Measurements from ENCODE around the gene WFIKKN2. TPM values are rescaled to one million over a fixed set of nuclear protein-coding genes. Genes with fewer than 3 reads are reported as not detected.

Gene WFIKKN2
- total RNA-seq, 2 donors from 2014 or later: 0.29 to 0.35 TPM

DNA sequence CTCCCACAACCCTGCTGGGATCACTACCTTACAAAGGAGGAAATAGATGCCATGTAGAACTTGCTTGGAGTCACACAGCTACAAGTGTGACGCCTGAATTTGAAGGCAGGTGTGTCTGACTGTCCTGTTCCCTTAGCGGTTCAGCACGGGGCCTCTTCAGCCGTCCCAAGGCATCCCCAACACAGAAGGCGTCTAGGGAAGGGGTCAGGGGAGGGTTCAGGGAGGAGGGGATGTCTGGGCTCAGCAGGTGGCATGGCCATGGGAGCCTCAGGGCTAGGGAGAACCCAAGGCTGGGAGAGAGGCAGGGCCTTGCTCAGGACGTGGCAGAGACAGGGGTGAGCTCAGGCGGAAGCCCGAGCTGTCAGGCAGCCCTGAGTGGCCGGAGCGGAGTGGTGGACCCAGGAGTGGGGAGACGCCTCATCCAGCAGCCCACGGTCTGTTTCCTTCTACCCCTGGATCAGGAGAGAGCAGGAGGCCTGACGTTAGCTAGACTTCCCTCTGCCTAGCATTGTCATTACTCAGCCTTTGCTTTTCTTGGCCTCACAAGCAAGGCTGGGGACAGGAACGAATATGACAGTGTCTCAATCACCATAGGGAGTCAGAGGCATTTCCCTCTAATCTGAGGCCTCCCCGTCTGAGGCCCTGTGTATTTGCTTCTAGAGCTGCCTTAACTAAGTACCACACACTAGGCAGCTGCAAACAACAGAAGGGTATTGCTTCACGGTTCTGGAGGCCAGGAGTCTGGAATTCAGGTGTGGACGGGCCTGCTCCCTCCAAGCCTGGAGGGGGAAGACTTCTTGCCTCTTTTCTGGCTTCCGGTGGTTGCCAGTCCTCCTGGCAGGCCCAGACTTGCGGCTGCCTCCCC, 36.7 kb upstream of the WFIKKN2 start:
- Histone ChIP-seq H3K9me3 (ENCODE audit: control insufficient read depth, low read length) (no peaks in the 10 kb centered on the region), H3K9ac (ENCODE audit: extremely low read depth, low read length, poor library complexity, severe bottlenecking) (no peak overlapping the region), H3K36me3 (ENCODE audit: control insufficient read depth, insufficient read depth, low read length) (no peaks in the 10 kb centered on the region), H3K4me1 (ENCODE audit: control insufficient read depth, insufficient read depth, low read length) (peaks cover 5% of the 10 kb centered on the region), H3K27me3 (ENCODE audit: control insufficient read depth, insufficient read depth, low read length, poor library complexity, severe bottlenecking) (no peaks in the 10 kb centered on the region), H3K4me3 (ENCODE audit: low read length) (no peak overlapping the region), H3K27ac (ENCODE audit: low read depth, low read length) (peak overlapping the region; percentile 49)
- H3K4me1 Mint-ChIP-seq: peaks cover 22% of the 10 kb centered on the region
- TF ChIP-seq, protein P1, sequence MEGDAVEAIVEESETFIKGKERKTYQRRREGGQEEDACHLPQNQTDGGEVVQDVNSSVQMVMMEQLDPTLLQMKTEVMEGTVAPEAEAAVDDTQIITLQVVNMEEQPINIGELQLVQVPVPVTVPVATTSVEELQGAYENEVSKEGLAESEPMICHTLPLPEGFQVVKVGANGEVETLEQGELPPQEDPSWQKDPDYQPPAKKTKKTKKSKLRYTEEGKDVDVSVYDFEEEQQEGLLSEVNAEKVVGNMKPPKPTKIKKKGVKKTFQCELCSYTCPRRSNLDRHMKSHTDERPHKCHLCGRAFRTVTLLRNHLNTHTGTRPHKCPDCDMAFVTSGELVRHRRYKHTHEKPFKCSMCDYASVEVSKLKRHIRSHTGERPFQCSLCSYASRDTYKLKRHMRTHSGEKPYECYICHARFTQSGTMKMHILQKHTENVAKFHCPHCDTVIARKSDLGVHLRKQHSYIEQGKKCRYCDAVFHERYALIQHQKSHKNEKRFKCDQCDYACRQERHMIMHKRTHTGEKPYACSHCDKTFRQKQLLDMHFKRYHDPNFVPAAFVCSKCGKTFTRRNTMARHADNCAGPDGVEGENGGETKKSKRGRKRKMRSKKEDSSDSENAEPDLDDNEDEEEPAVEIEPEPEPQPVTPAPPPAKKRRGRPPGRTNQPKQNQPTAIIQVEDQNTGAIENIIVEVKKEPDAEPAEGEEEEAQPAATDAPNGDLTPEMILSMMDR (conservative IDR thresholded peaks at IDR 0.05): no peak
- peak; percentile 70 for DNase-seq
- no peaks in the 10 kb centered on the region for H3K27me3 Mint-ChIP-seq (ENCODE audit: insufficient read depth)
- H3K36me3 Mint-ChIP-seq (ENCODE audit: low read depth): no peaks in the 10 kb centered on the region
- peak overlapping the region; percentile 48 for H3K27ac Mint-ChIP-seq
- WGBS, 2 experiments (ENCODE audit: insufficient coverage in 1 of 2, insufficient read length in 1 of 2): 85 to 86% methylated on average over 13 to 19 of the region's 19 CpGs
- no peaks in the 10 kb centered on the region for H3K9me3 Mint-ChIP-seq
- no peak overlapping the region for H3K4me3 Mint-ChIP-seq

DNA sequence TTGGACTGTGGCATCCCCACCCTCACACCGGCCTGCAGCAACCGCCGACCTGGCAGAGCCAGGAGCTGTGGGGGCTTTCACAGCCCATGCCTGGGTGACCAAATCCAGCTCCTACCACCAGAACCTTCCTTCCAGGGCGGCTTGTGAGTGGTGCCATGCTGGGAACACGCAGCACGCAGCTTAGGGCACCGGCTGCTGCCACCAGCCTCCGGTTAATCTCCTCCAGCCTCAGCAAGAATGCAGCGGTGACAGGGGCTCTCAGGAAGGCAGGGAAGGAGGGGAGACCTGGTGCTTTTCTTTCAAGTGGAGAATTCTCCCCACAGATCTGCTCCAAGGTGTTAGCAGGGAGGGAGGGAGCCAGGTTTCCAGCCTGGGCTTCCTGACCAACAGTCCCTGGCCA, 35.8 kb upstream of the WFIKKN2 start:
- H3K36me3 ChIP-seq (ENCODE audit: control insufficient read depth, insufficient read depth, low read length): no peaks in the 10 kb centered on the region
- Mint-ChIP-seq H3K36me3 (ENCODE audit: low read depth) (no peaks in the 10 kb centered on the region), H3K4me3 (no peak overlapping the region), H3K4me1 (peaks cover 22% of the 10 kb centered on the region), H3K27ac (no peak overlapping the region), H3K27me3 (ENCODE audit: insufficient read depth) (no peaks in the 10 kb centered on the region), H3K9me3 (no peaks in the 10 kb centered on the region)
- no peaks in the 10 kb centered on the region for H3K27me3 ChIP-seq (ENCODE audit: control insufficient read depth, insufficient read depth, low read length, poor library complexity, severe bottlenecking)
- H3K4me1 ChIP-seq (ENCODE audit: control insufficient read depth, insufficient read depth, low read length): peaks cover 5% of the 10 kb centered on the region
- no peak overlapping the region for H3K9ac ChIP-seq (ENCODE audit: extremely low read depth, low read length, poor library complexity, severe bottlenecking)
- H3K27ac ChIP-seq (ENCODE audit: low read depth, low read length): no peak overlapping the region
- DNase-seq: peak; percentile 72
- 87 to 91% methylated on average over 7 to 9 of the region's 9 CpGs for WGBS, 2 experiments (ENCODE audit: insufficient coverage in 1 of 2, insufficient read length in 1 of 2)
- no peaks in the 10 kb centered on the region for H3K9me3 ChIP-seq (ENCODE audit: control insufficient read depth, low read length)
- TF ChIP-seq, protein P1 (conservative IDR thresholded peaks at IDR 0.05): no peak
- no peak overlapping the region for H3K4me3 ChIP-seq (ENCODE audit: low read length)

DNA sequence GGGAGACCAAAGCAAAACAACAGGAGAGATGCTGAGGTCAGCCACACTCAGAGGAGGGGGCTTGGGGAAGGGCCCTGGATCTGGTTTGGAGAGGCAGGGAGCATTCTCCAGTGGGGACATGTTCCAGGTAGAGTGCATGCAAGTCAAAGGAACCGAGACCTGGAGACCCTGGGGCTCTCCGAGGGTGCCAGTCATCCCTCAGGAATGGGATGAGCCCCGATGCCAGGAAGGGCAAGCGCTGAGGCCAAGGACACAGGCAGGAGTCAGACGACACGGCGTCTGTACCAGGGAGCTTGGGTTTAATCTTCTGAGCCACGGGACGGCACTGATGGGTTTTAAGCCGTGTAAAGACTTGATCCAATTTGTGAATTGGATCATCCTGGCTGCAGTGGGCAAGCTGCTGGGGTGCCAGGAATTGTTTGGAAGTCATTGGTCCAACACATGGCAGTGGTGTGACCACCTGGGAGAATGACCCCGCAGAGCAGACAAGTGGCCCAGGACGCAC, 35.1 kb upstream of the WFIKKN2 start:
- Histone ChIP-seq H3K9me3 (ENCODE audit: control insufficient read depth, low read length) (no peaks in the 10 kb centered on the region), H3K27ac (ENCODE audit: low read depth, low read length) (no peak overlapping the region), H3K27me3 (ENCODE audit: control insufficient read depth, insufficient read depth, low read length, poor library complexity, severe bottlenecking) (no peaks in the 10 kb centered on the region), H3K9ac (ENCODE audit: extremely low read depth, low read length, poor library complexity, severe bottlenecking) (no peak overlapping the region), H3K4me3 (ENCODE audit: low read length) (no peak overlapping the region), H3K36me3 (ENCODE audit: control insufficient read depth, insufficient read depth, low read length) (no peaks in the 10 kb centered on the region), H3K4me1 (ENCODE audit: control insufficient read depth, insufficient read depth, low read length) (peaks cover 5% of the 10 kb centered on the region)
- TF ChIP-seq, protein P1 (conservative IDR thresholded peaks at IDR 0.05): no peak
- H3K27ac Mint-ChIP-seq: no peak overlapping the region
- peaks cover 22% of the 10 kb centered on the region for H3K4me1 Mint-ChIP-seq
- no peaks in the 10 kb centered on the region for H3K9me3 Mint-ChIP-seq
- no peaks in the 10 kb centered on the region for H3K27me3 Mint-ChIP-seq (ENCODE audit: insufficient read depth)
- 93 to 94% methylated on average over 12 of the region's 12 CpGs for WGBS, 2 experiments (ENCODE audit: insufficient coverage in 1 of 2, insufficient read length in 1 of 2)
- H3K36me3 Mint-ChIP-seq (ENCODE audit: low read depth): no peaks in the 10 kb centered on the region
- DNase-seq: no peak
- H3K4me3 Mint-ChIP-seq: no peak overlapping the region
